Measurements from ENCODE around the gene PRUNE2. TPM values are rescaled to one million over a fixed set of nuclear protein-coding genes. Genes with fewer than 3 reads are reported as not detected.
"Not testable (repeated sequence)": the region's sequence is repeated elsewhere in the genome, so short reads cannot be mapped to it uniquely, and the experiment has no call there.

Gene PRUNE2
- total RNA-seq = under 1 TPM; 0.38 to 0.72 TPM

- POLR2A ChIA-PET = no interaction called here
- peak; percentile 76 for ATAC-seq
- DNase-seq = peak; percentile 56
- Mint-ChIP-seq H3K4me3 (no peak within 1 kb of the TSS), H3K4me1 (ENCODE audit: low read depth) (no peaks in the 10 kb centered on the region), H3K27me3 (peaks cover 47% of the 10 kb centered on the region), H3K36me3 (ENCODE audit: low read depth) (no peaks in the 10 kb centered on the region), H3K9me3 (no peaks in the 10 kb centered on the region), H3K27ac (no peak within 1 kb of the TSS)
- intact Hi-C loops (cut with micrococcal nuclease) = no loop called here
- CTCF ChIA-PET = no interaction called here
- no peak for TF ChIP-seq CTCF (IDR thresholded peaks at IDR 0.05)
Measured at GRCh38 chr9:76905791-76906646, at the start of gene PRUNE2. TSS of gene PRUNE2 (minus strand) at chr9:76906114. CDS start at chr9:76905963, 151 bp downstream.

GRCh38 chr9:76955406-76955805 lies 49.5 kb upstream of the PRUNE2 start:
- H3K27me3 Mint-ChIP-seq; intact Hi-C loops (cut with micrococcal nuclease); H3K4me1 Mint-ChIP-seq (ENCODE audit: low read depth); H3K9me3 Mint-ChIP-seq; CTCF ChIA-PET; H3K36me3 Mint-ChIP-seq (ENCODE audit: low read depth); POLR2A ChIA-PET; DNase-seq; H3K4me3 Mint-ChIP-seq; H3K27ac Mint-ChIP-seq; ATAC-seq: not testable (repeated sequence)

- H3K27ac Mint-ChIP-seq = no peak overlapping the region
- CTCF ChIA-PET = no interaction called here
- H3K9me3 Mint-ChIP-seq = no peaks in the 10 kb centered on the region
Measured at GRCh38 chr9:76949865-76950264, 44.0 kb upstream of the PRUNE2 start.

GRCh38 chr9:76944011-76944410 lies 38.1 kb upstream of the PRUNE2 start:
- intact Hi-C loops (cut with micrococcal nuclease) = no loop called here
- ATAC-seq = no peak
- ChIA-PET CTCF (no interaction called here), POLR2A (no interaction called here)
- peaks cover 1% of the 10 kb centered on the region for H3K27me3 Mint-ChIP-seq
- H3K36me3 Mint-ChIP-seq (ENCODE audit: low read depth) = no peaks in the 10 kb centered on the region
- H3K4me1 Mint-ChIP-seq (ENCODE audit: low read depth) = no peaks in the 10 kb centered on the region
- DNase-seq = no peak
- H3K4me3 Mint-ChIP-seq = no peak overlapping the region
- no peaks in the 10 kb centered on the region for H3K9me3 Mint-ChIP-seq
- no peak overlapping the region for H3K27ac Mint-ChIP-seq
- no peak for TF ChIP-seq CTCF (IDR thresholded peaks at IDR 0.05)

More at GRCh38 chr9:76949865-76950264, 44.0 kb upstream of the PRUNE2 start:
- no peak for ATAC-seq
- H3K36me3 Mint-ChIP-seq (ENCODE audit: low read depth) = no peaks in the 10 kb centered on the region
- no peaks in the 10 kb centered on the region for H3K4me1 Mint-ChIP-seq (ENCODE audit: low read depth)
- intact Hi-C loops (cut with micrococcal nuclease) = no loop called here
- no peak overlapping the region for H3K4me3 Mint-ChIP-seq
- POLR2A ChIA-PET = no interaction called here
- TF ChIP-seq CTCF (IDR thresholded peaks at IDR 0.05) = no peak
- H3K27me3 Mint-ChIP-seq = peaks cover 6% of the 10 kb centered on the region
- no peak for DNase-seq

GRCh38 chr9:76943054-76943453 lies 37.1 kb upstream of the PRUNE2 start:
- H3K27me3 Mint-ChIP-seq = peaks cover 1% of the 10 kb centered on the region
- DNase-seq (no peak), ATAC-seq (no peak)
- H3K36me3 Mint-ChIP-seq (ENCODE audit: low read depth) = no peaks in the 10 kb centered on the region
- H3K4me3 Mint-ChIP-seq = no peak overlapping the region
- ChIA-PET POLR2A (no interaction called here), CTCF (no interaction called here)
- H3K4me1 Mint-ChIP-seq (ENCODE audit: low read depth) = no peaks in the 10 kb centered on the region
- no peak for TF ChIP-seq CTCF (IDR thresholded peaks at IDR 0.05)
- no peak overlapping the region for H3K27ac Mint-ChIP-seq
- no peaks in the 10 kb centered on the region for H3K9me3 Mint-ChIP-seq
- intact Hi-C loops (cut with micrococcal nuclease) = no loop called here

All from activated CD8-positive, alpha-beta T cell treated with anti-CD3 and anti-CD28 coated beads for 36 hours (primary cell).